ENCODE measurements around the gene PPARG.

DNA sequence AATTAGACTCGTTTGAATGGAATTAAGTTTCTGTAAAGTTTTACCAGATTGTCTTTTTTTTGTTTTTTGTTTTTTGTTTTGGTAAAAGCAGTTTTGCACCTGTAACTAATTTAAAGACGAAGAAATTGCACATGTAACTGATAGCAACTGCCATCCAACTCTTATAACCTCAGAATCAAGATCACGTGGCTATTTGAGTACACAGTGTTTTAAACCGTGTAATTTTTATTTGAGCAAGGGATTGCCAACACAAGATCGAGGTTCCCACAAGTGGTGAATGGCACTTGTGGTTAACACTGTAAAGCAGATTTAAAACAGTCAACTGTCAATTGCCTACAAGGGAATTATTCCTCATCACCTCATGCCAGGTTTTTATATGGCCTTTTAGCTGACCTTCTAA is 67.3 kb downstream of the PPARG start:
- TF ChIP-seq, protein P1, sequence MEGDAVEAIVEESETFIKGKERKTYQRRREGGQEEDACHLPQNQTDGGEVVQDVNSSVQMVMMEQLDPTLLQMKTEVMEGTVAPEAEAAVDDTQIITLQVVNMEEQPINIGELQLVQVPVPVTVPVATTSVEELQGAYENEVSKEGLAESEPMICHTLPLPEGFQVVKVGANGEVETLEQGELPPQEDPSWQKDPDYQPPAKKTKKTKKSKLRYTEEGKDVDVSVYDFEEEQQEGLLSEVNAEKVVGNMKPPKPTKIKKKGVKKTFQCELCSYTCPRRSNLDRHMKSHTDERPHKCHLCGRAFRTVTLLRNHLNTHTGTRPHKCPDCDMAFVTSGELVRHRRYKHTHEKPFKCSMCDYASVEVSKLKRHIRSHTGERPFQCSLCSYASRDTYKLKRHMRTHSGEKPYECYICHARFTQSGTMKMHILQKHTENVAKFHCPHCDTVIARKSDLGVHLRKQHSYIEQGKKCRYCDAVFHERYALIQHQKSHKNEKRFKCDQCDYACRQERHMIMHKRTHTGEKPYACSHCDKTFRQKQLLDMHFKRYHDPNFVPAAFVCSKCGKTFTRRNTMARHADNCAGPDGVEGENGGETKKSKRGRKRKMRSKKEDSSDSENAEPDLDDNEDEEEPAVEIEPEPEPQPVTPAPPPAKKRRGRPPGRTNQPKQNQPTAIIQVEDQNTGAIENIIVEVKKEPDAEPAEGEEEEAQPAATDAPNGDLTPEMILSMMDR (IDR thresholded peaks at IDR 0.05) = no peak
- TF ChIP-seq POLR2A (IDR thresholded peaks at IDR 0.05) (no peak), POLR2AphosphoS5 (IDR thresholded peaks at IDR 0.05) (no peak), EP300 (IDR thresholded peaks at IDR 0.05) (no peak)

Data from sigmoid colon (tissue), 4 donors.